A549 (cell line): Measurements from ENCODE around the gene PNMT. TPM values are rescaled to one million over a fixed set of nuclear protein-coding genes. Genes with fewer than 3 reads are reported as not detected.

Source experiments
- ATAC-seq, 2 experiments: fragments of 200-7000 bp in 1 of 2; fragments of >200 bp in 1 of 2; cut with Nextera tagmentation in 1 of 2; cut with Tn5 transposase in 1 of 2; 3 replicates each; pipeline versions ENCODE4 v1.8.0 to v1.9.1; 2018 to 2020; ENCODE audit warnings: mild to moderate bottlenecking in 1 of 2, moderate library complexity in 1 of 2
- CTCF ChIA-PET: fragments of 300-600 bp; sonication (Branson Sonifier 250); formaldehyde crosslinking; extraction: SDS; loops from one replicate; lab custom pipeline; 2021; ENCODE audit warnings: antibody characterized with exemption, inconsistent platforms; lab: Yijun Ruan, JAX
- POLR2A ChIA-PET: fragments of 350-600 bp; formaldehyde crosslinking; extraction: SDS; loops from one replicate; lab custom pipeline; 2021; ENCODE audit warnings: antibody characterized with exemption, inconsistent platforms; lab: Yijun Ruan, JAX
- DNase-seq, 2 experiments: peaks; one replicate each; pipeline versions ENCODE4 v3.0.0 to v3.0.0-alpha.2; 2011 to 2016; ENCODE audit warnings: low read depth in 1 of 2, low spot score in 1 of 2
- FAIRE-seq: peaks from 2 replicates; lab custom pipeline; 2011; peaks lifted over from hg19 to GRCh38; lab: Jason Lieb, UNC
- H3K27ac ChIP-seq, 2 experiments: fragments of >200 bp; sonication (Bioruptor Twin); formaldehyde crosslinking; 3 replicates each; pipeline ENCODE4 v1.5.1; 2016 to 2017
- H3K4me1 ChIP-seq: fragments of >200 bp; sonication (Bioruptor Twin); formaldehyde crosslinking; 3 replicates; pipeline ENCODE4 v1.6.1; 2016
- H3K4me2 ChIP-seq: fragments of >200 bp; sonication (Bioruptor Twin); formaldehyde crosslinking; 3 replicates; pipeline ENCODE4 v1.6.1; 2016
- H3K4me3 ChIP-seq: fragments of >200 bp; sonication (Bioruptor Twin); formaldehyde crosslinking; 3 replicates; pipeline ENCODE4 v1.5.1; 2016
- H3K9me3 ChIP-seq: fragments of >200 bp; sonication (Bioruptor Twin); formaldehyde crosslinking; 3 replicates; pipeline ENCODE4 v1.6.1; 2016
- EHMT2 ChIP-seq: fragments of 200-600 bp; sonication (generic); IDR thresholded peaks from 2 replicates; pipeline ENCODE4 v1.6.1; 2016; ENCODE audit warnings: antibody characterized with exemption, low read depth, mild to moderate bottlenecking, moderate library complexity
- EP300 ChIP-seq, 2 experiments: fragments of >200 bp; sonication (Bioruptor Twin); formaldehyde crosslinking; IDR thresholded peaks; 2 replicates in 1 of 2; 3 replicates in 1 of 2; pipeline ENCODE4 v1.6.1; 2016 to 2017
- FOSL2 ChIP-seq, 2 experiments: fragments of 450-650 bp in 1 of 2; fragments of >200 bp in 1 of 2; sonication (Bioruptor Twin) in 1 of 2; formaldehyde crosslinking; IDR thresholded peaks; 2 replicates each; pipeline versions ENCODE4 v1.5.0 to v1.6.1; 2016 to 2020; ENCODE audit warnings: mild to moderate bottlenecking in 1 of 2, moderate library complexity in 1 of 2
- HEYL ChIP-seq: fragments of 250-450 bp; sonication (Bioruptor Pico); IDR thresholded peaks from 2 replicates; pipeline ENCODE4 v1.8.0; 2021; ENCODE audit warnings: mild to moderate bottlenecking, moderate library complexity
- HMGXB4 ChIP-seq: fragments of 250-450 bp; sonication (Bioruptor Pico); IDR thresholded peaks from 2 replicates; pipeline ENCODE4 v1.5.0; 2021; ENCODE audit warnings: mild to moderate bottlenecking, moderate library complexity, borderline replicate concordance
- KDM1A ChIP-seq: fragments of 200-600 bp; sonication (generic); IDR thresholded peaks from 2 replicates; pipeline ENCODE4 v1.6.1; 2016; ENCODE audit warnings: low read depth, mild to moderate bottlenecking
- MAFK ChIP-seq: fragments of 450-650 bp; IDR thresholded peaks from 2 replicates; pipeline ENCODE4 v1.6.1; 2014; ENCODE audit not compliant: partially characterized antibody
- NFE2L2 ChIP-seq: fragments of 150-350 bp; conservative IDR thresholded peaks from 2 replicates; pipeline ENCODE4 v1.6.1; 2014; ENCODE audit warnings: low read length
- NR3C1 ChIP-seq: fragments of >200 bp; sonication (Bioruptor Twin); formaldehyde crosslinking; IDR thresholded peaks from 3 replicates; pipeline ENCODE4 v1.6.1; 2017
- POLR2A ChIP-seq: IDR thresholded peaks from 2 replicates; pipeline ENCODE4 v1.6.1; 2012; ENCODE audit warnings: mild to moderate bottlenecking, low read length
- POLR2AphosphoS2 ChIP-seq: conservative IDR thresholded peaks from 2 replicates; pipeline ENCODE4 v1.6.1; 2012; ENCODE audit warnings: low read length, improper control_type of control experiment, inconsistent platforms
- RNF2 ChIP-seq: fragments of 200-600 bp; sonication (generic); IDR thresholded peaks from 2 replicates; pipeline ENCODE4 v1.6.1; 2016; ENCODE audit warnings: low read depth, mild to moderate bottlenecking, antibody characterized with exemption, moderate library complexity, borderline replicate concordance
- TFCP2L1 ChIP-seq: fragments of 250-450 bp; sonication (Bioruptor Pico); IDR thresholded peaks from 2 replicates; pipeline ENCODE4 v1.5.0; 2021; ENCODE audit warnings: mild to moderate bottlenecking
- ZNF302 ChIP-seq: fragments of 250-450 bp; sonication (Bioruptor Pico); IDR thresholded peaks from 2 replicates; pipeline ENCODE4 v1.9.0; 2021; ENCODE audit warnings: inconsistent platforms, mild to moderate bottlenecking, moderate library complexity
- WGBS: methylation state at CpG from one replicate; pipeline ENCODE4 v1.1.6; 2017; ENCODE audit errors: missing lambda C conversion rate; 5-methylcytosine and 5-hydroxymethylcytosine counted together
- polyA plus RNA-seq, 4 experiments: library from polyadenylated mRNA; depleted of rRNA in 3 of 4; stranded (reverse); fragments of >200 nt; fragmentation: RNase III in 1 of 4; extraction: RNeasy Plus Mini Kit Qiagen cat#74134 plus additional on column Dnase treatment in 1 of 4; gene quantifications; 2 replicates in 3 of 4; 3 replicates in 1 of 4; pipeline ENCODE4 v1.2.3, GENCODE V29; 2011 to 2017
- TF ChIP-seq, protein P1 (sequence below): fragments of 250-450 bp; sonication (Bioruptor Pico); IDR thresholded peaks from 2 replicates; pipeline ENCODE4 v1.5.0; 2020; ENCODE audit warnings: low read depth, mild to moderate bottlenecking, moderate library complexity
- TF ChIP-seq, protein P2 (sequence below): fragments of 200-600 bp; sonication (generic); IDR thresholded peaks from 2 replicates; pipeline ENCODE4 v1.6.1; 2016; ENCODE audit warnings: antibody characterized with exemption, mild to moderate bottlenecking, moderate library complexity

Gene PNMT
- polyA plus RNA-seq, 2 of the 4 experiments (the other 2 are of a cell fraction): not detected

DNA sequence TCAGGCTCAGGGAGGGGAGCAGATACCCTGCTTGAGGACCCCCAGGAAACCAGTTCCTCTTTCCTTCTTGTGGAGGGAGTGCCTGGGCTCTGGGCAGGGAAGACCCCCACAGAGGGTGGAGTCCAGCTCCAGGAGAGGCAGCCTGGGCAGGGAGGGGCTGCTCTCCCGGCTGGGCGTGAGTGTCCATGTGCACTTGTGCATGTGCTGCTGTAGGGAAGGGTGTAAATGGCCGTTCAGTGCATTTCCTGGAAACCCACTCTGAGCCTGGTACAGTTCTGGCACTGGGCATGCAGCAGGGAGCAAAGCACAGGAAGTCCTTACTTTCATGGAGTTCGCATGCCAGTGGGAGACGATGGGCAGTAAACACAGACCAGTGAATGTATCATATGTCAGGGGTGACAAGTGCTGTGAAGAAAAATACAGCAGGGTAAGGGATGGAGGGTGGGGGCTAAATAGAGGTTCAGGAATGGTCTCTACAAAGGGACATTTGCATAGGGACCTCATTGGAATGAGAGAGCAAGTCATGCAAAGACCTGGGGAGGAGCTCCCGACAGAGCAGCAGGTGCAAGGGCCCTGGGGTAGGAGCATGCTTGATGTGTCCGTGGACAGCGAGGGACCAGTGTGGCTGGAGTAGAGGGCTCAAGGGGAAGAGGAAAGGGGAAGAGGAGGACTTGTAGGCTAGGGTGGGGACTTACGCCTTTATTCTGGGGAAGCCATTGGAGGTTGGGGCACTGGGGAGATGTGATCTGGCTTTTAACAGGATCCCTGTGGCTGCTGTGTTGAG is 25.8 kb upstream of the PNMT start:
- no peak overlapping the region for H3K4me2 ChIP-seq
- 88% methylated on average over 9 of the region's 9 CpGs for WGBS
- no peak for TF ChIP-seq NFE2L2
- peak; percentile 45; the same call in 1 of the 2 replicates for TF ChIP-seq KDM1A
- H3K4me3 ChIP-seq: no peak overlapping the region
- H3K27ac ChIP-seq: no peak overlapping the region
- FAIRE-seq (no peak), ATAC-seq (no peak), DNase-seq (no peak)
- ChIA-PET POLR2A (interaction anchor here (0.6 kb wide), 1 partner anchor 45 kb away, joined by 3 read pairs; no protein-coding TSS in a partner anchor), CTCF (interaction anchor here (1.2 to 58.8 kb wide), 4 partner anchors 8 to 111 kb away, joined by 5 to 1581 read pairs (median 1486); partner anchors contain the start of genes ERBB2, NEUROD2, PGAP3 and PNMT)
- H3K9me3 ChIP-seq: no peaks in the 10 kb centered on the region
- H3K4me1 ChIP-seq: peaks cover 26% of the 10 kb centered on the region

GRCh38 chr17:39643271-39643670 is 25.0 kb upstream of the PNMT start:
- TF ChIP-seq FOSL2 (IDR thresholded peaks at IDR 0.05) (no peak), FOSL2 (CRISPR knock-in tag; IDR thresholded peaks at IDR 0.05) (peak; percentile 28; the same call in 1 of the 2 replicates), HEYL (no peak)
- FAIRE-seq (no peak), DNase-seq (no peak), ATAC-seq (peak; percentile 32 to 46; a peak in 4 of 6 replicates)
- H3K9me3 ChIP-seq: no peaks in the 10 kb centered on the region
- H3K4me2 ChIP-seq: 0 out of 3 replicates have a peak overlapping the region, but pooled peaks have one; percentile 25
- no peak overlapping the region for H3K27ac ChIP-seq
- H3K4me3 ChIP-seq: no peak overlapping the region
- POLR2A ChIA-PET: interaction anchor here (0.6 kb wide), 3 partner anchors 44 to 242 kb away, joined by 3 read pairs; partner anchors contain the start of genes FBXL20 and MED1
- 71% methylated on average over 4 of the region's 4 CpGs for WGBS
- CTCF ChIA-PET: interaction anchor here (1.2 to 58.8 kb wide), 5 partner anchors 9 to 110 kb away, joined by 3 to 1581 read pairs (median 1391); partner anchors contain the start of genes ERBB2, NEUROD2, PGAP3 and PNMT
- peaks cover 20% of the 10 kb centered on the region for H3K4me1 ChIP-seq

DNA sequence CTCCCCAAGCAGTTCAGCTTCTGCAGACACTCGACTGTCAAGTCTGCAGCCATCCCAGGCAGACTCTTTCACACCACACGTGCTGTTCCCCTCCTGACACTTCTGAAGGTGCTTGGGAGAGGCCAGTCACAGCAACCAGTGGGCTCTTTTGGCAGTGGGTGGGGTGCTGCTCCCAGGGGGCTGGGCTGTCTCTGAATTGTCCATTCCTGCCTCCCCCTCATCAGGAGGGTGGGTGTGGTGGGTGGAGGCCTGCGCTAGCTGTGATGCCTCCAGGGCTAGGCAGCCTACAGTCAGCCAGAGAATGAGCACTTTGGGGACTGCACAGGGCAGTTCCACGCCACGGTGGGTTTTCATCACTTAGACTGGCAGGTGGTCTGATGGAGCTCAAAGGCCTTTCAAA is 21.0 kb upstream of the PNMT start:
- H3K27ac ChIP-seq: no peak overlapping the region
- ChIA-PET CTCF (interaction anchor here (1.0 to 48.4 kb wide), 4 partner anchors 30 to 106 kb away, joined by 3 to 1581 read pairs (median 697); partner anchors contain the start of genes ERBB2, MIEN1, NEUROD2 and PGAP3), POLR2A (no interaction called here)
- TF ChIP-seq ZNF302 (CRISPR knock-in tag) (no peak), POLR2AphosphoS2 (no peak), HMGXB4 (no peak), MAFK (no peak), NR3C1 (no peak), RNF2 (no peak), EP300 (IDR thresholded peaks at IDR 0.05) (no peak), EHMT2 (no peak), POLR2A (no peak), TFCP2L1 (CRISPR knock-in tag) (no peak)
- TF ChIP-seq, protein P1, sequence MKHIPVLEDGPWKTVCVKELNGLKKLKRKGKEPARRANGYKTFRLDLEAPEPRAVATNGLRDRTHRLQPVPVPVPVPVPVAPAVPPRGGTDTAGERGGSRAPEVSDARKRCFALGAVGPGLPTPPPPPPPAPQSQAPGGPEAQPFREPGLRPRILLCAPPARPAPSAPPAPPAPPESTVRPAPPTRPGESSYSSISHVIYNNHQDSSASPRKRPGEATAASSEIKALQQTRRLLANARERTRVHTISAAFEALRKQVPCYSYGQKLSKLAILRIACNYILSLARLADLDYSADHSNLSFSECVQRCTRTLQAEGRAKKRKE (CRISPR knock-in tag): no peak
- TF ChIP-seq, protein P2, sequence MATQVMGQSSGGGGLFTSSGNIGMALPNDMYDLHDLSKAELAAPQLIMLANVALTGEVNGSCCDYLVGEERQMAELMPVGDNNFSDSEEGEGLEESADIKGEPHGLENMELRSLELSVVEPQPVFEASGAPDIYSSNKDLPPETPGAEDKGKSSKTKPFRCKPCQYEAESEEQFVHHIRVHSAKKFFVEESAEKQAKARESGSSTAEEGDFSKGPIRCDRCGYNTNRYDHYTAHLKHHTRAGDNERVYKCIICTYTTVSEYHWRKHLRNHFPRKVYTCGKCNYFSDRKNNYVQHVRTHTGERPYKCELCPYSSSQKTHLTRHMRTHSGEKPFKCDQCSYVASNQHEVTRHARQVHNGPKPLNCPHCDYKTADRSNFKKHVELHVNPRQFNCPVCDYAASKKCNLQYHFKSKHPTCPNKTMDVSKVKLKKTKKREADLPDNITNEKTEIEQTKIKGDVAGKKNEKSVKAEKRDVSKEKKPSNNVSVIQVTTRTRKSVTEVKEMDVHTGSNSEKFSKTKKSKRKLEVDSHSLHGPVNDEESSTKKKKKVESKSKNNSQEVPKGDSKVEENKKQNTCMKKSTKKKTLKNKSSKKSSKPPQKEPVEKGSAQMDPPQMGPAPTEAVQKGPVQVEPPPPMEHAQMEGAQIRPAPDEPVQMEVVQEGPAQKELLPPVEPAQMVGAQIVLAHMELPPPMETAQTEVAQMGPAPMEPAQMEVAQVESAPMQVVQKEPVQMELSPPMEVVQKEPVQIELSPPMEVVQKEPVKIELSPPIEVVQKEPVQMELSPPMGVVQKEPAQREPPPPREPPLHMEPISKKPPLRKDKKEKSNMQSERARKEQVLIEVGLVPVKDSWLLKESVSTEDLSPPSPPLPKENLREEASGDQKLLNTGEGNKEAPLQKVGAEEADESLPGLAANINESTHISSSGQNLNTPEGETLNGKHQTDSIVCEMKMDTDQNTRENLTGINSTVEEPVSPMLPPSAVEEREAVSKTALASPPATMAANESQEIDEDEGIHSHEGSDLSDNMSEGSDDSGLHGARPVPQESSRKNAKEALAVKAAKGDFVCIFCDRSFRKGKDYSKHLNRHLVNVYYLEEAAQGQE: no peak
- H3K4me3 ChIP-seq: no peak overlapping the region
- H3K9me3 ChIP-seq: no peaks in the 10 kb centered on the region
- 91% methylated on average over 5 of the region's 5 CpGs for WGBS
- no peak overlapping the region for H3K4me2 ChIP-seq
- H3K4me1 ChIP-seq: peaks cover 7% of the 10 kb centered on the region; the same call in 2 of the 3 replicates
- no peak for ATAC-seq
- DNase-seq: no peak
- FAIRE-seq: no peak
